Stimulated activated CD4-positive, alpha-beta T cell treated with anti-CD3 and anti-CD28 coated beads, Interleukin-12 subunit alpha, Interleukin-12 subunit beta, amount 100 ng/mL, for 24 hours (primary cell): ENCODE data around the gene USP17L22.
"Not testable (repeated sequence)": the region's sequence is repeated elsewhere in the genome, so short reads cannot be mapped to it uniquely, and the experiment has no call there.

ENCODE experiments used
- DNase-seq, 2 experiments: peaks; one replicate each; pipeline ENCODE4 v3.0.0-alpha.2; 2020; ENCODE audit warnings: low read depth in 2 of 2

The USP17L22 gene

GRCh38 chr4:9267319-9267718 lies at the start of gene USP17L22:
Gene USP17L22, plus strand, starts transcription at chr4:9267619. Its CDS starts 0 bp downstream, at chr4:9267619.
- DNase-seq, result not testable (repeated sequence)

DNA sequence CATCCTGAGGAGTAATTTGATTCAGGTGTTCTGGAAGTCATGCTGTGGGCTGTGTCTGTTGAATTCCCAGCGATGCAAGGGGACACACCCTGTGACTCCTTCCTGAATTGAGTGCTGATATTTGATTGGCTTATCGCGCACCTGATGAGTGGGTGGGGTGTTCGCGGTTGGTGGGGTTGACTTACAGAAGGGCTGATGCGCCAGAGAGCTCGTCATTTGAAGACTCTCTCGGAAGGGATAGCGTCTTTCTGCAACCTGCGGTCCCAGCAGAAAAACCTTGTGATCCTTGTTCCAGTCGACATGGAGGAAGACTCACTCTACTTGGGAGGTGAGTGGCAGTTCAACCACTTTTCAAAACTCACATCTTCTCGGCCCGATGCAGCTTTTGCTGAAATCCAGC lies 47.6 kb upstream of the USP17L22 start, which contains the start of gene USP17L12:
TSS of gene USP17L12 (plus strand) at position 301 of the 400 bp plus-strand sequence. CDS start at position 301, 0 bp downstream.
- DNase-seq, result not testable (repeated sequence)

- DNase-seq, result not testable (repeated sequence)
Observed at GRCh38 chr4:9224596-9224995, 42.8 kb upstream of the USP17L22 start, which contains the start of gene USP17L13. Gene USP17L13, plus strand, starts transcription at chr4:9224896. Its CDS starts 0 bp downstream, at chr4:9224896.

DNA sequence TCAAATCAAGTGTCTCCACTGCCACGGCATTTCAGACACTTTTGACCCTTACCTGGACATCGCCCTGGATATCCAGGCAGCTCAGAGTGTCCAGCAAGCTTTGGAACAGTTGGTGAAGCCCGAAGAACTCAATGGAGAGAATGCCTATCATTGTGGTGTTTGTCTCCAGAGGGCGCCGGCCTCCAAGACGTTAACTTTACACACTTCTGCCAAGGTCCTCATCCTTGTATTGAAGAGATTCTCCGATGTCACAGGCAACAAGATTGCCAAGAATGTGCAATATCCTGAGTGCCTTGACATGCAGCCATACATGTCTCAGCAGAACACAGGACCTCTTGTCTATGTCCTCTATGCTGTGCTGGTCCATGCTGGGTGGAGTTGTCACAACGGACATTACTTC lies 37.2 kb upstream of the USP17L22 start:
- DNase-seq, result not testable (repeated sequence)

DNA sequence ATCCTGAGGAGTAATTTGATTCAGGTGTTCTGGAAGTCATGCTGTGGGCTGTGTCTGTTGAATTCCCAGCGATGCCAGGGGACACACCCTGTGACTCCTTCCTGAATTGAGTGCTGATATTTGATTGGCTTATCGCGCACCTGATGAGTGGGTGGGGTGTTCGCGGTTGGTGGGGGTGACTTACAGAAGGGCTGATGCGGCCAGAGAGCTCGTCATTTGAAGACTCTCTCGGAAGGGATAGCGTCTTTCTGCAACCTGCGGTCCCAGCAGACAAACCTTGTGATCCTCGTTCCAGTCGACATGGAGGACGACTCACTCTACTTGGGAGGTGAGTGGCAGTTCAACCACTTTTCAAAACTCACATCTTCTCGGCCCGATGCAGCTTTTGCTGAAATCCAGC lies 33.3 kb upstream of the USP17L22 start, which contains the start of gene USP17L15:
TSS of gene USP17L15 (plus strand) at position 301 of the 400 bp plus-strand sequence. CDS start at position 301, 0 bp downstream.
- DNase-seq, result not testable (repeated sequence)

- not testable (repeated sequence) for DNase-seq
Observed at GRCh38 chr4:9238461-9238860, 29.0 kb upstream of the USP17L22 start.

- DNase-seq, result not testable (repeated sequence)
Observed at GRCh38 chr4:9243579-9243978, 23.8 kb upstream of the USP17L22 start, which contains the start of gene USP17L17. Gene USP17L17, plus strand, starts transcription at chr4:9243879. Its CDS starts 0 bp downstream, at chr4:9243879.

DNA sequence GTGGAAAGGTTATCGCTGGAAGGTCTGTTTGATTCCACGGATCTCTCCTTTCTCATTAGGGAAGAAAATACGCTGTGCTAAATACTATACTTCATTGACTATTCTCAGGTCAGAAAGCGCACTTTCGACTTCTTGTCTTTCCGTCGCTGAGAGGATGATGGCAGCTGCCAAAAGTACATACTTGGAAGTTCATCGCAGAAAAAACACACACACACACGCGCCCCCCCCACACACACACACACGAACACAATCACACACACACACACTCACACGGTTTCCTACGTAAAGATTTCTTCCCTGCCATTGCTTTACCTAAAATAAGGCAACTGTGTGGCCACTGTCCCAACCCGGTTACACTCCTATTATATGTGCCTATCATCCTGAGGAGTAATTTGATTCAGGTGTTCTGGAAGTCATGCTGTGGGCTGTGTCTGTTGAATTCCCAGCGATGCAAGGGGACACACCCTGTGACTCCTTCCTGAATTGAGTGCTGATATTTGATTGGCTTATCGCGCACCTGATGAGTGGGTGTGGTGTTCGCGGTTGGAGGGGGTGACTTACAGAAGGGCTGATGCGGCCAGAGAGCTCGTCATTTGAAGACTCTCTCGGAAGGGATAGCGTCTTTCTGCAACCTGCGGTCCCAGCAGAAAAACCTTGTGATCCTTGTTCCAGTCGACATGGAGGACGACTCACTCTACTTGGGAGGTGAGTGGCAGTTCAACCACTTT lies 19.3 kb upstream of the USP17L22 start, which contains the start of gene USP17L18:
TSS of gene USP17L18 (plus strand) at position 678 of the 728 bp plus-strand sequence. CDS start at position 678, 0 bp downstream.
- DNase-seq, result peak in 1 of 2 experiments; percentile 0

GRCh38 chr4:9253078-9253477 lies 14.3 kb upstream of the USP17L22 start, which contains the start of gene USP17L19:
Gene USP17L19, plus strand, starts transcription at chr4:9253378. Its CDS starts 0 bp downstream, at chr4:9253378.
- DNase-seq, result not testable (repeated sequence)

- DNase-seq, result not testable (repeated sequence)
Observed at GRCh38 chr4:9257824-9258223, 9.6 kb upstream of the USP17L22 start, which contains the start of gene USP17L20. Gene USP17L20, plus strand, starts transcription at chr4:9258124. Its CDS starts 0 bp downstream, at chr4:9258124.

DNA sequence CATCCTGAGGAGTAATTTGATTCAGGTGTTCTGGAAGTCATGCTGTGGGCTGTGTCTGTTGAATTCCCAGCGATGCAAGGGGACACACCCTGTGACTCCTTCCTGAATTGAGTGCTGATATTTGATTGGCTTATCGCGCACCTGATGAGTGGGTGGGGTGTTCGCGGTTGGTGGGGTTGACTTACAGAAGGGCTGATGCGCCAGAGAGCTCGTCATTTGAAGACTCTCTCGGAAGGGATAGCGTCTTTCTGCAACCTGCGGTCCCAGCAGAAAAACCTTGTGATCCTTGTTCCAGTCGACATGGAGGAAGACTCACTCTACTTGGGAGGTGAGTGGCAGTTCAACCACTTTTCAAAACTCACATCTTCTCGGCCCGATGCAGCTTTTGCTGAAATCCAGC lies 4.8 kb upstream of the USP17L22 start, which contains the start of gene USP17L21:
TSS of gene USP17L21 (plus strand) at position 301 of the 400 bp plus-strand sequence. CDS start at position 301, 0 bp downstream.
- not testable (repeated sequence) for DNase-seq

GRCh38 chr4:9271719-9272118 lies 4.3 kb downstream of the USP17L22 start:
- DNase-seq, result peak in 1 of 2 experiments; percentile 4
